HG02759 (cell line): ENCODE results near the gene AMOTL1.
"Not testable (repeated sequence)": the region's sequence is repeated elsewhere in the genome, so short reads cannot be mapped to it uniquely, and the experiment has no call there.

Source experiments
- ATAC-seq: cut with Tn5 transposase; IDR thresholded peaks from one replicate; pipeline ENCODE4 v1.9.1; 2021; ENCODE audit warnings: mild to moderate bottlenecking, moderate library complexity; ENCODE audit not compliant: unreplicated experiment

The AMOTL1 gene

DNA sequence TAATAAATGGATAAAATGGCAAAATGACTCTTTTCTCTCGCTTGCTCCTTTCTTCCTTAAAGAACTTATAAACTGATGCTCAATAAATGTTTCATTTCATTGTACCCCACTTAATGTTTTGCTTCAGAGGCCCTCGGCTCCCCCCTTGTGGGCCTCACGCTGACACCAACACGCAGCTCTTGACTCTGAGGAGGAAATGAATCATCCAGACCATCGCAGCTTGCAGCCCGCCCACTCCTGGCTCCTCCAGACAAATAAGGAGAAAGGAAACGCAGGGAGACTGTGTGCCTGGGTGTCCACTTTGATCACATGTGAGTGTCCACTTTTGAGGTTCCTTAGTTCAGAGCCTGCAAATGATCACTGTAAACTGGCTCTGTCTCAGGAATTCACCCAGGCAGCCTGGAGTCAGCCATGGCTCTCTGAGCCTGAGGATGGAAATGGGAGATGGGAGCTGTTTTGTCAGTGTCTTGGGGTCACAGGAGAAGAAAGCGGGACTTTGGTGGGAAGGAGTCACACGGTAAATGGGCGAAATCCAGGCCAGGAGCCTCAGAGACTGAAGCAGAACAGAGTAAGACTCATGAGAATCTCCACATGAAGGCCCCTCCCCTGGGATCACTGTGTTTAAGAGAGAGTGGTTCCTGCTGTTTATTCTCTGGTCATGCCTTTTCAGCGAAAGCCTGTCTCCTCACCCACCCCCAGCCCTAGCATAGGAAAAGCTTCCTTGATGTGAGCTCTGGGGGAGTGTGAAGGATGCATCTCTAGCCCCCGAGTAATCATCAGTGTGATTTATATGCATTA is 108.7 kb downstream of the AMOTL1 start:
- ATAC-seq: peak; percentile 99

DNA sequence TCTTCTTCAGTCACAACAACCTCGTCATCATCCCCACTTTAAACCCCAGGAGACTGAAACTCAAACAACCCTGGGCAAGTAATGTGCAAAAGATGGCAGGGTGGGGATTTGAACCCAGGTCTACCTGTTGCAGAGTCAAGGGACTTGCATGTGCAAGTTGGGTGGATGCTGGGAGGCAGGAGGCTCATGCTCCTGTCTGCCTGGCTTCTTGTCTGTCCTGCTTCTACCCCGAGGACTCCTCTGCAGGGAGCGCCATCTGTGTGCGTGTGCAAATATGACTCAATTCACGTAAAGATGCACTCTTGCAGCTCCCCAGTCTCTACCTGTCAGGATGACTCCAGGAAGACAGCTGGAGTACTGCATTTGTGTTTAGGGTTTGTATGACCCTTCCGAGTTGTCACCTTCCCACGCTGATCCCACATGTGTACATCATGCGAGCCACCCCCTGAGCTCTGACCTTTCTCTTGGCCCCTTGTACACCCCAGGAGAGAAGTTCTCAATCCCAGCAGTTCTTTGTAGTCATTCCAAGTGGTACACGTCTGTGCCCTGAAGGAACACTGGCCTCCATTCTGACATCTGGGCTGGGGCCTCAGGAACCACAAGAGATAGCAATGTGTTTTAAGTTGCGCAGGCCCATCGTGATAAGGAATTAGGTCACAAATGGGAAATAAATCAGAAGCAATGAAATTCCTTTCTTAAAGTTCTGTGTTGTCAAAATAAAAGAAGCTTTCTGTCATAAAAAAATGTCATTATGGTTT is 109.5 kb downstream of the AMOTL1 start:
- ATAC-seq: no peak

DNA sequence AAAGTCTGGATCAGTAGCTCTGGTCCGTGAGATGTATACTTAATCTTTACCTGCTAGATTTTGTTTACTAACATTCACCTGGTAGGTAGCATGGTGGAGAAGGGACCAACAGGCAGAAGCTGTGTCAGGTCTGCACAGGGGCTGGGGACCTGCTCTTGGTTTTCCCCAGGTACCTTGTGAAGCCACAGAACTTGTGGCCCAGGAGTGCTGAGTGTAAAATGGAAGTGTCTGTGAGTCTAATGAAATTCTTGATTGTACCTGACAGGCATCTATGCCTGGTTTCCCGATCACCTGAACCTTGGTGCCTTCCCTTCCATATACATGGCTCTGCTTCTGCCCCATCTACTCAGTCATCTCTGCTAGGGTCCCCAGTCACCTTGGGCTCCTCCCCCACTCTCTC is 110.8 kb downstream of the AMOTL1 start:
- ATAC-seq: no peak

DNA sequence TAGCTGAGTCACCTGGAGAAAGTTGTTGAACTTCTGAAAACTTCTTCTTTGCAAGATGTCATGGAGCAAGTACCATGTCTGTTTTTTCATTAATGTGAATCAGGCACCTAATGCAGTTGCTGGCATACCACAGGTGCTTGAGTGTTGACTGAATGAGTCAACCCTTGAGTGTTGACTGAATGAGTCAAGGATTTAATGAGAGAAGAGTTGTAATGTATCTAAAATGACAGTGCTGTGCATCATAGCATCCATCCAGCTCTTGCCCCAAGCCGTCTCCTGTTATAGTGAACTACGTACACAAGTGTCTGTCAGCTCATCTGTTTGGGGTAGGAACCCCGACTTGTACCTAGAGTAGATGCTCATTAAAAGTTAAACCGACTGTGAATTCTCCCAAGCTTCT is 112.1 kb downstream of the AMOTL1 start:
- ATAC-seq: no peak

DNA sequence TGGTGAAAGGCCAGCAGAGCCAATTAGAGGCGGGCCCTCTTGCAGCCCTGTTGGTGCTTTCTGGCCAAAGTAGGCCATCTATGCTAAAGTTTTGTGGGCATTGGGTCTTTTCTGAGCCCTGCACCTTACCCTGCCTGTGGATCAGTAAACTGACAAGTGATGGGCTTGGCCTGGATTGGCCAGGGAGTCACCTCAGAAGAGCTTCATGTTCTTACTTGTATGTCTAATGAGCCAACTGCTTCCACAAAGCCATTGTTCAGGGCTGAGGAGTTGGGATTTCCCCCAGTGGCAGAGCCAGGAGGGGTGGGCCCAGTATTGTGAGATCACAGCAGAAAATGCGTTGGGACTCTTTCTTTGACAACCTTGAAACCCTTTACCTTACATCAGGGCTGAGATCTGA is 114.8 kb downstream of the AMOTL1 start:
- no peak for ATAC-seq

DNA sequence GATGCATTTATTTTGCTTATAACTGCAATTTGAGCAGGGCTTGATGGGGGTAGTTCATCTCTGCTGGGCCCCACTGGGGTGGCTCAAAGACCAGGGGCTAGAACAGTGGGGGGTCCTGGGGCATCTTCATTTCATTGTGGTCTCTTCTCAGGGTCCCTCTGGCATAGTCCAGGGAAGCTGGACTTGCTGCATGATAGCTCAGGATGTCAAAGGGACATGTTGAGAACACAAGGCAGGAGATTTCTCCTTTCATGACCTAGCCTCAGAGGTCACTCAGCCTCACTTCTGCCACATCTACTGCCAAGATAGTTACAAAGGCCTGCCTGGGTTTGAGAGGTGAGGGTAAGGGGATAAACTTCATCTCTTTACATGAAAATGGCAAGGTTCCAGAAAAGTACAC is 115.7 kb downstream of the AMOTL1 start:
- no peak for ATAC-seq

DNA sequence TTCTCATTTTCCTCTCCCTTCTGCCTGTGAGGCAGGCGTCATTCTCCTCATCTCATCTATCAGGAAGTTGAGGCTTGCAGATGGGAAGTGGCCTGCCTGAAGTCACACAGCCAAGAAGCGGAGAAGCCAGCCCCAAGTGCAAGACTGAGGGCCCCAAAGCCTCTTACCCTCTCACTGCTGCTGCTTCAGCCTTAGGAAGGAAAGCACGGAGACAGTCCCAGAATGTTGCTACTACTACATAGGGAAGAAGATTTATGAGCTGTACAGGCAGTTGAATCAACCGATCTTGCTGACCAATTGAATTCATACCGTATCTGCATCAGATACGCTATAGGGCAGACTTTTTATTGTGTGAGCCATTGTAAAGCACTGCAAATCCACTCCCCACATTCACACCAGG is 116.2 kb downstream of the AMOTL1 start:
- ATAC-seq: no peak

DNA sequence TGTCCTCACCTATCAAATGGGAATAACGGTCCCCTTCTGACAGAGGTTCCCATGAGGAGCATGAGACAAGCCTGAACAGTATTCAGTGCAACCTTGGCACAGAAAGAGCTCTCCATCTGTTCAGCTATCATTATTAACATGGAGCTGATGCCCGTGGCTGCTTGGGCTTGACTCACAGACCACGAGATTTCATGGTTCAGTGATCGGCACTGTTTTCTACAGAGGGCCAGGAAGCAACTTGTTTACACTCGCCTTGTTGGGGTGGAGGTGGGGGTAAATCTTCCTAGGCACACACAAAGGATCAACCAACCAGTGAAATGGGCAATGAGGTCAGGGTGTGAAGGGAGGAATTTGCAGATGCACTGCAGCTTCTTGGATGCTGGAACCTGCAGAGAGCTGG is 117.0 kb downstream of the AMOTL1 start:
- peak; percentile 94 for ATAC-seq

DNA sequence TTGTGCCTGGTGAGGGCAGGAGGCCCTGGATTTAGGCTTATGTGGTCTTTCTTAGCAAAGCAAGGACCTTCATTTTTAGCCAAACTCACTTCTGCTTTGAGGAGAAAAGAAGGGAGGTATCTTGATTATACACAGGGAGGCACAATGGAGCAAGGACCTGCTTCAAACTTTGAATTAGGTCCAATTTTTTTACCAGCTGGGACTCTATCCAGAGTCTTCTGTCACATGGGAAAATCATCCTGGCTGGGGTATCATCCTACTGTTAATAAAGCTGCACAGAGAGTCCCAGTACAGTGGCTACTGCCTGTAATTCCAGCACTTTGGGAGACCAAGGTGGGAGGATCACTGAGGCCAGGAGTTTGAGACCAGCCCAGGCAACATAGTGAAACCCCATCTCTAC is 117.4 kb downstream of the AMOTL1 start:
- ATAC-seq: no peak

DNA sequence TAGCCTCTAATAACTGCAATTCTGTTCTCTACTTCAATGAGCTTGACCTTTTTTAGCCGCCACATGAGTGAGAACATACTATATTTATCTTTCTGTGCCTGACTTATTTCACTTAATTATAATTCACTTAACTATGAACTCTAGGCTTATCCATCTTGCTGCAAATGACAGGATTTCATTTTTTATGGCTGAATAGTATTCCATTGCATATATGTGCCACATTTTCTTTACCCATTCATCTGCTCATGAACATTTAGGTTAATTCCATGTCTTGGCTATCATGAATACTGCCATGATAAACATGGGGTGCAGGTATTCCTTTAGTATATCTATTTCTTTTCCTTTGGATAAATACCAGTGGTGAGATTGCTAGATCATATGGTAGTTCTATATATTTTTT is 120.0 kb downstream of the AMOTL1 start:
- ATAC-seq: no peak

DNA sequence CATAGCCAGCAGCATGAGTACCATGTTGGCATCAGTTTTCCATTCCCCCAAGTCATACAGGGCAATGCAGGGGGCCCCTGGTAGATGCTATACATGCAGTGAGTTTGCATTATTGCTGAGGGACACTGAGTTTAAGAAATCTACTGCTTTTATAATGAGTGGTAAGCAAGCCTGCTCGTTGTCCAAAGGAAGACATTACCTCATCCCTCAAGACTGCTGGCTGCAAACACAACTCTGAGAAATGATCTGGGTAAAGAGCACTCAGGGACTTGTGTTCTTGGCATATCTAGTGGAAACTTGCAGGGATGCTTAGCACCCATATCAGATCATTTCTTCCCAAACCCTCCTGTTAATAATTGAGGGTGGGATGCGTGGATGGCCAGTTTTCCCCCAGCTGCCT is 127.3 kb downstream of the AMOTL1 start:
- no peak for ATAC-seq

DNA sequence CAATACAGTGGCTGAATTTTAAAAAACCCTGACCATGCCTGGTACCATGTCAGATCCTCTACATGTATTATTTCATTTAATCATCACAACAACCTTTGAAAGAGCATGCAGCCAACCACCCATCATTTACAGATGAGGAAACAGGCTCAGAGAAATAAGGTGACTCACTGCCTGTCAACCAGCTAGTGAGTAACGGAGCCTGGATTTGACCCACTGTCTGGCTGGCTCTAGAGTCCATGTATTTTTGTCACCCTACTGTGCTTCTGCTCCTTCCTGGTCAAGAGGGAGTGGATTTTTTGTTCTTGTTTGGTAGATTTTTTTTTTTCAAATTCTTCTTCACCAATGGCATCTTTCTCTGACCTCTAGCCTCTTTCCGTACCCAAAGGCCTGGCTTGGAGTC is 127.8 kb downstream of the AMOTL1 start:
- no peak for ATAC-seq

DNA sequence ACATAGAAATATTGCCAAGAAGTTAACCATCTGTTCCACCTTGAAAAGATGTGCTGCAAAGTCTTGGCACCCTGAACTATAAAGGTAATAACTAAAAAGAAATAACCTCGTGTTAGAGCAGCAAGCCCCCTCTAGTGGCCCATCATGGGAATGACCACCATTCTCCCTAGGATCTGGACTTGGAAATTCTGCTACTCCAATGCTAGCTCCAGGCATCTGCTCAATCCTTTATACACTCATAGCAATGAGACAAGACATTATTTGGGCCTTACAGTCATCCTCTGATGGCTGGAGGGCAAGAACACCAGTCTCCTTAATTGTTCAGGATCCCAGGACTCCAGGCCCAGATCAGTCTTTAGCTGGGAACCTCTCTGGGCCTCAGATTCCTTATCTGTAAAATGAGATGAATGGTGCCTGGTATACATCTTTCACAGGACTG is 129.2 kb downstream of the AMOTL1 start:
- ATAC-seq: peak; percentile 58

DNA sequence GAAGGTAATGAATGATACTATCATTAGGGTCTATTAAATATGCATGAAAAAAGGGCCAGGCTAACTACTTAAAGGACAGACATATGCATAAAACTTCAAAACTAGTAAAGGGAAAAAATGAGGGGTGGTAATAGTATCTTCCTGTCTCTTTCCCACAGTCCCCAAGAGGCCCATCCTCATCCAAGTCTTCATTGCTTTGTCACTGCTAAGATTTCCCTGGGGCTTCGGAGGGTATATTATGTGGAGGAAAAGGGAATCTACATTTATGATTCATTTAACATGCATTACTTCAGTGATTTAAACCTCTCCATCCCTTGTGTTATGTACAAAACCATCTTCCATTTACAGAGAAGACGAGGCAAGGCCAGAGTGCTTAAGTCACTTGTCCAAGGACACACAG is 139.1 kb downstream of the AMOTL1 start:
- no peak for ATAC-seq

DNA sequence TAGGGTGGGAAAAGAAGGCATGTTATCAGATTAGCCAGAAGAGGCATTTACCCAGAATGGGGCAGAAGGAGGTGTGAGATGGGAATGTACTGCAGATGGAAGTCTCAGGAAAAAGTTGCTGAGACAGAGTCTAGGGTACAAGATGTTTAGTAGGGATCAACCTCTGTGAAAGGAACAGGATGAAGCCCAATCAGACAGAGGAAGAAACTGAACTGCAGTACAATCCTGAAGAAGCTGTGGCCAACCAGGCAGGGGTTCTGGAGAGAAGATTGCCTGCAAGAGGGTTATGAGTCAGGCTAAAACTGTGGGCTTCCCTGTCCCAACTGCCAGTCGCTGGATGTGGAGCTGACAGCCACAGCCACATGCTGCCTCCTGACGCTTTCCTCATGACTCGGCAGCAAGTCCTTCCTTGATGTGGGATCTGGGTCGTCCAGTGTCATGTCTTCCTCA is 141.2 kb downstream of the AMOTL1 start:
- ATAC-seq: no peak

DNA sequence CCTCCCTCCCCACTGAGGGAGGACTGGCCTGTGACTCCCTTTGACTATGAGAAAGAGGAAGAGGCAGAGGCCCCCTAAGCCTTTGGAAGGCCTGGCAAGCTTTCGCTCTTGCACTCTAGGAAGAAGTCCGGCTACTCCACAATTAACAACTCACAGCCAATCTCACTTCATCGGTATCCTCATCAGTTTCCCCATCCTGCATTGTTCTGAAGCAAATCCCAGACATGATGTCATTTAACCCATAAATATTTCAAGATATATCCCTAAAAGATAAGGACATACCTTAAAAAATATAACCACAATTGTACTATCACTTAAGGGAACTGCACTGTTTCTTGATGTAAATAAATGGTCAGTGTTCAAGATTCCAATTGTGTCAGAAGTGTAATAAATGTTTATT is 142.1 kb downstream of the AMOTL1 start:
- ATAC-seq: no peak

DNA sequence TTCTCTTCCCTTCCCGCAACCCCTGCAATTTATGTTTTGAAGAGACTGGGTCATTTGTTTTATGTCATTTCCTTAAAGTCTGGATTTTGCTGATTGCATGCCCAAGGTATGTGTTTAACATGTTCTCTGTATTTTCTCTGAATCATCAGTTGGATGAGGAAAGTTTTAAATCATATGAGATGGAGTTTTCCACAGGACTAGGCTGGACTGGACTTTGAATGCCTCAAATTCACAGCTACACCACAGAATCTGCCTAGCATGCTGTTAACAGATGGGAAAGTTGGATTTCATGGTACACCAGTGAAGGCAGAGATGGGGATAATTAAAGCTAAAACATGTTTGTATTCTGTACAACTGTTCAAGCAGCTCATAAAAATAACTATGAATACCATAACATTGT is 142.6 kb downstream of the AMOTL1 start:
- no peak for ATAC-seq

DNA sequence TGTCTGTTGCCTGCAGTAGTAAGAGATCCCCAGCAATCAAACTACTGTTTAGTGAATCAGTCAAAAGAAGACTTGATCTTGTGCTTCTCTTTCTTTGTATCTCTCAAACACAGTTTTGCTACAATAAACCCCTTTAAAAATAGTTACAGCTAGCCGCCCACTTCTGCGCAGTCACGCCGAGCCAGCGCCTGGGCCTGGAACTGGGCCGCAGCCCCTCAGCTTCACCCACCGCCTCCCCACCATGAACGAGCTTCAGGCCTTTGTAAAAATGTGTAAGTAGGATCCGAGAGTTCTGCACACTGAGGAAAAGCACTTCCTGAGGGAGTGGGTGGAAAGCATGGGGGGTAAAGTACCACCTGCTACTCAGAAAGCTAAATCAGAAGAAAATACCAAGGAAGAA is 144.7 kb downstream of the AMOTL1 start:
- ATAC-seq: no peak

DNA sequence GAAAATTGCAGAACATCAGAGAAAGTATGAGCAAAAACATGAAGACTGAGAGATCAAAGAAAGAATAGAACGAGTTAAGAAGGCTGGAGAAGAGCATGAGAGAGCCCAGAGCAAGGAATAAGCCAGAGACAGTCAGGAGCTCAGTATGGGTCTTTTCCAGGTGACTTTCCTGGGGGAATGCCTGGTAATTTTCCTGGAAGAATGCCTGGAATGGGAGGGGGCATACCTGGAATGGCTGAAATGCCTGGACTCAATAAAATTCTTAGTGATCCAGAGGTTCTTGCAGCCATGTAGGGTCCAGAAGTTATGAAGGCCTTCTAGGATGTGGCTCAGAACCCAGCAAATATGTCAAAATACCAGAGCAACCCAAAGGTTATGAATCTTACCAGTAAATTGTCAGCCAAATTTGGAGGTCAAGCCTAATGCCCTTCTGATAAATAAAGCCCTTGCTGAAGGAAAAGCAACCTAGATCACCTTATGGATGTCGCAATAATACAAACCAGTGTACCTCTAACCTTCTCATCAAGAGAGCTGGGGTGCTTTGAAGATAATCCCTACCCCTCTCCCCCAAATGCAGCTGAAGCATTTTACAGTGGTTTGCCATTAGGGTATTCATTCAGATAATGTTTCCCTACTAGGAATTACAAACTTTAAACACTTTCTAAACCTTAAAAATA is 145.7 kb downstream of the AMOTL1 start:
- ATAC-seq: not testable (repeated sequence)

DNA sequence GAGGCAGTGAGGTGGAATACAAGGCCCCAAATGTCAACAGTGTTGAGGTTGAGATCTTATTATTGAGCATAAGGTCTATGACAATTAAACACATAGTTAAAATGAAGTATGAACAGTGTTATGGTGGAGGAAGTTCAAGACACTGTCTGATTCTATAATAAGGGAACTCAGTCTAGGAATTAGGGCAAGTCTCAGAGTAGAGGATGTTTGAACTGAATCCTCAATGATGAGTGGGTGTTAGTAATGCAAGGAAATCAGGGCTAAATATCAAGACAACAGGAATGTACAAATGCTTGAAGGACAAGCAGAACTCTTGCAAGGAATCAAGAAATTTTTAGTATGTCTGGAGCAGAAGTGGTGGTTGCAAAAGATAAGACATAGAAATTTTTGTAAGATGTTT is 152.2 kb downstream of the AMOTL1 start:
- no peak for ATAC-seq

DNA sequence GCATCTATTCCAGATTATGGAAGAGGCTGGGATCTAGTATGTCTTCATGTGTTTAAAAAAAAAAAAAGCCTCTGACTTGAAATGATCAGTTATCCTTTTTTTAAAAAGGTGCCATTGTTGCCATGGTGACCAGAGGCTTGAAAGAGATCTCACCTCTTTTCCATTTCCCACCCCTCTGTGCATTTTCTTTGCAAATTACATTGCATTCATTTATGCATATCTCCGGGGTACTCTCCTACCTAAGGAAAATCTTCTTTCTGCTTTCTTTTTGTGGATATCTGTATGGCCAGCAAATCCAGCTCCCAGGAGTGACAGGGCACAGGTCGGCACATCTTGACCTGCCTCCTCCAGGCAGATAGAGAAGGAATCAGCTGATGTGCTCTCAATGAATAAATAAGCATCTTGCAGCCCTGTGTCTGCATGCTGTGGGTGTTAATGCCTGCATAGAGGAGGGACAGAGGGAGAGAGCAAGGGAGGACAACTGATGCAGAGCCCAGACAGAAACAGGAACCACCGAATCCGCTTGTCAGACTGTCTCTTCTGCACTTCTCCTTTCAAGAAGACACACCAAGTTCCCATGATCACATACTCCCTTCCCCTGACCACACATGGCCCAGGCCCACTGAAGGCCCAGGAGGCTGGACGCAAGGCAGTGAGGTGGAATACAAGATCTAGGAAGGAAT is 154.3 kb downstream of the AMOTL1 start:
- ATAC-seq: no peak
